Colonic mucosa (tissue), 4 donors: ENCODE measurements around the gene STXBP2. TPM values are rescaled to one million over a fixed set of nuclear protein-coding genes. Genes with fewer than 3 reads are reported as not detected.

Experiments
- DNase-seq: peaks from one replicate; pipeline ENCODE4 v3.0.0-alpha.2; 2020
- H3K27ac ChIP-seq: fragments of 200-600 bp; one replicate; pipeline ENCODE4 v1.8.0; 2021
- H3K27me3 ChIP-seq: fragments of 200-600 bp; one replicate; pipeline ENCODE4 v1.8.0; 2021
- H3K36me3 ChIP-seq: fragments of 200-600 bp; one replicate; pipeline ENCODE4 v1.8.0; 2021
- H3K4me1 ChIP-seq: fragments of 200-600 bp; one replicate; pipeline ENCODE4 v1.8.0; 2021; ENCODE audit warnings: mild to moderate bottlenecking
- H3K4me3 ChIP-seq: fragments of 200-600 bp; one replicate; pipeline ENCODE4 v1.8.0; 2021
- H3K9ac ChIP-seq, 2 donors: one replicate each; pipeline ENCODE4 v1.7.0; 2013; ENCODE audit warnings: control low read depth in 2 of 2, low read depth in 2 of 2, low read length in 2 of 2
- H3K9me3 ChIP-seq: fragments of 200-600 bp; one replicate; pipeline ENCODE4 v1.8.0; 2021
- intact Hi-C: fragments of 100-400 bp; cut with DNase I; formaldehyde crosslinking; loops from one replicate; pipeline ENCODE4 v1.14.1; 2022
- total RNA-seq, 2 donors: library from RNA; stranded (reverse); fragmentation: NEBNext Ultra II Directional in 1 of 2; extraction: Animal tissue kit (Norgen Biotek cat#: 25700) in 1 of 2; gene quantifications; one replicate each; pipeline ENCODE4 v1.2.1, GENCODE V29; 2021
- TF ChIP-seq, protein P1 (sequence below): fragments of 200-600 bp; IDR thresholded peaks from one replicate; pipeline ENCODE4 v1.8.0; 2022; ENCODE audit warnings: antibody characterized with exemption, mild to moderate bottlenecking
- donor health status: healthy.
- donor health status: DM: no; HTN: no; CAD: no.
- donor health status: DM: no; HTN: no; CAD: no.

The STXBP2 gene
- total RNA-seq, 2 donors from 2014 or later: 166 to 212 TPM

DNA sequence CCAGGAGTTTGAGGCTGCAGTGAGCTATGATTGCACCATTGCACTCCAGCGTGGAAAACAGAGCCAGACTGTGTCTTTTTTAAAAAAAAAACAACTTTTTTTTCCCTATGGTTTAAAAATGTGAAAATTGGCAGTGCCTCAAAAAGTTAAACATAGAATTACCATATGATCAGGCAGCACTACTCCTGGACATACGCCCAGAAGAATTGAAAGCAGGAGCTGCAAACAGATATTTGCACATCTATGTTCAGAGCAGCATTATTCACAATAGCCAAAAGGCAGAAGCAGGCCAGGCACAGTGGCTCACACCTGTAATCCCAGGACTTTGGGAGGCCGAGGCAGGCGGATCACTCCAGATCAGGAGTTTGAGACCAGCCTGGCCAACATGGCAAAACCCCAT lies 28.2 kb downstream of the STXBP2 start:
- intact Hi-C loops: no loop called here
- no peak overlapping the region for H3K4me3 ChIP-seq
- no peaks in the 10 kb centered on the region for H3K4me1 ChIP-seq
- H3K27me3 ChIP-seq: no peaks in the 10 kb centered on the region
- TF ChIP-seq, protein P1, sequence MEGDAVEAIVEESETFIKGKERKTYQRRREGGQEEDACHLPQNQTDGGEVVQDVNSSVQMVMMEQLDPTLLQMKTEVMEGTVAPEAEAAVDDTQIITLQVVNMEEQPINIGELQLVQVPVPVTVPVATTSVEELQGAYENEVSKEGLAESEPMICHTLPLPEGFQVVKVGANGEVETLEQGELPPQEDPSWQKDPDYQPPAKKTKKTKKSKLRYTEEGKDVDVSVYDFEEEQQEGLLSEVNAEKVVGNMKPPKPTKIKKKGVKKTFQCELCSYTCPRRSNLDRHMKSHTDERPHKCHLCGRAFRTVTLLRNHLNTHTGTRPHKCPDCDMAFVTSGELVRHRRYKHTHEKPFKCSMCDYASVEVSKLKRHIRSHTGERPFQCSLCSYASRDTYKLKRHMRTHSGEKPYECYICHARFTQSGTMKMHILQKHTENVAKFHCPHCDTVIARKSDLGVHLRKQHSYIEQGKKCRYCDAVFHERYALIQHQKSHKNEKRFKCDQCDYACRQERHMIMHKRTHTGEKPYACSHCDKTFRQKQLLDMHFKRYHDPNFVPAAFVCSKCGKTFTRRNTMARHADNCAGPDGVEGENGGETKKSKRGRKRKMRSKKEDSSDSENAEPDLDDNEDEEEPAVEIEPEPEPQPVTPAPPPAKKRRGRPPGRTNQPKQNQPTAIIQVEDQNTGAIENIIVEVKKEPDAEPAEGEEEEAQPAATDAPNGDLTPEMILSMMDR: no peak
- no peak for DNase-seq
- H3K36me3 ChIP-seq: no peaks in the 10 kb centered on the region
- H3K9me3 ChIP-seq: no peaks in the 10 kb centered on the region
- H3K9ac ChIP-seq: no peak overlapping the region
- no peak overlapping the region for H3K27ac ChIP-seq

DNA sequence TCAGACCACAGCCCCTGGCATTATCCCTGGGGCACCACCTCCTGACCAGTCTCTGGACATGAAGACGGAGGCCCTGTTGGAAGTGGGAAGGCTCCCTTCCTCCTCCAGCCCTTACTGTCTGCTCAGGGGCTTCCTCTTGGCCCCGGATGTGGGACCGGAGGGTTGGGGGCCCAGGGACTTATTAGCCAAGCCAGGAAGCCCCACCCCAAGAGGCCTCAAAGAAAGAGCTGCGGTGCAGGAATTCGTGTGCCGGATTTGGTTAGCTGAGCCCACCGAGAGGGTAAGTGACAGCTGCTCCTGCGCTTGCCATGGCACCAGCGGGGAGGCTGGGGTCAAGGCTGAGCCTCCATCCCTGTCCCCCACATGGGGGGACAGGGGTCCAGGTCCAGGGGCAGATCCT lies 31.9 kb downstream of the STXBP2 start, which contains the start of gene RETN:
RETN (plus strand) TSS at position 208 of the 400 bp plus-strand sequence. CDS start 278 bp downstream, outside the sequence.
- Histone ChIP-seq H3K9ac (no peak within 1 kb of the TSS), H3K9me3 (no peaks in the 10 kb centered on the region), H3K4me1 (no peaks in the 10 kb centered on the region), H3K36me3 (no peaks in the 10 kb centered on the region), H3K27me3 (peaks cover 3% of the 10 kb centered on the region), H3K4me3 (no peak within 1 kb of the TSS), H3K27ac (no peak within 1 kb of the TSS)
- no peak for DNase-seq
- intact Hi-C loops: no loop called here
- TF ChIP-seq, protein P1: no peak

DNA sequence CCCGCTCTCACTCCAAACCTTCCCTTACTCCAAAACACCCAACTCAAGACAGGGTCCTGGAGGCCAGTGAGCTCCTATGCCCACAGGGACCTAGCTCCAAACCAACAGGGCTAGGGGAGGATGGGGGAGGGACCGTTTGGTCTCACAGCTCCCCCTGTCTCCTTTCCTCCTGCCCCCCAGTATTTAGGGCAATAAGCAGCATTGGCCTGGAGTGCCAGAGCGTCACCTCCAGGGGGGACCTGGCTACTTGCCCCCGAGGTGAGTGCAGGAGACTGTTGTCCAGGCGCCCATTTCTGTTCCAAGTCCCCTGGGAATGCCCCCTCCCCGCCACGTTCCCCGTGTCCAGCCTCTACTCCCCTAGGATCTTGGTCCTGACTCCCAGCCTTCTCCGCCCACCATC lies 32.7 kb downstream of the STXBP2 start:
- Histone ChIP-seq H3K27me3 (peaks cover 3% of the 10 kb centered on the region), H3K4me3 (no peak overlapping the region), H3K4me1 (no peaks in the 10 kb centered on the region), H3K36me3 (no peaks in the 10 kb centered on the region), H3K9ac (no peak overlapping the region), H3K27ac (no peak overlapping the region), H3K9me3 (no peaks in the 10 kb centered on the region)
- intact Hi-C loops: loop anchor here (10.0 kb wide), 1 partner anchor 315 kb away; no protein-coding TSS in a partner anchor
- DNase-seq: no peak
- TF ChIP-seq, protein P1: no peak

DNA sequence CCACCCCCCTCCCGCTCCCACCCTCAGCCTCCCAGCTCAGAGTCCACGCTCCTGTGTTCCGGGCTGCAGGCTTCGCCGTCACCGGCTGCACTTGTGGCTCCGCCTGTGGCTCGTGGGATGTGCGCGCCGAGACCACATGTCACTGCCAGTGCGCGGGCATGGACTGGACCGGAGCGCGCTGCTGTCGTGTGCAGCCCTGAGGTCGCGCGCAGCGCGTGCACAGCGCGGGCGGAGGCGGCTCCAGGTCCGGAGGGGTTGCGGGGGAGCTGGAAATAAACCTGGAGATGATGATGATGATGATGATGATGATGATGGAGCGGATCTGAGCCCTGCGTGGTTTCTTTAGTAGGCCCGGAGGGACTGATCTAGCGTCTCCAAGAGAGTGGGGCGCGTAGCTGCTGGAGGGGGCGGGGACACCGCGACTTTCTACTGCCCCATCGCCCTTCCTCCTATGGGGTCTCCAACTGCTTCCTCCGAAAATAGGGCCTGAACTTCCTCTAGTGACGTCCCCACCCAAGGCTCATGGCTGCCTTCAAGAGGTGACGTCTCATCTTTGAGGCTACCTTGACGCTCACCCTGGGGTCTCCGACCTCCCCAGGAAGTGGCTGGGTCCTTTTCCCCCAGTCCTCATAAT lies 33.4 kb downstream of the STXBP2 start:
- H3K27me3 ChIP-seq: peaks cover 3% of the 10 kb centered on the region
- no peaks in the 10 kb centered on the region for H3K36me3 ChIP-seq
- TF ChIP-seq, protein P1: no peak
- no peak for DNase-seq
- intact Hi-C loops: loop anchor here (10.0 kb wide), 1 partner anchor 315 kb away; no protein-coding TSS in a partner anchor
- H3K27ac ChIP-seq: no peak overlapping the region
- no peak overlapping the region for H3K4me3 ChIP-seq
- no peak overlapping the region for H3K9ac ChIP-seq
- H3K9me3 ChIP-seq: no peaks in the 10 kb centered on the region
- H3K4me1 ChIP-seq: no peaks in the 10 kb centered on the region

DNA sequence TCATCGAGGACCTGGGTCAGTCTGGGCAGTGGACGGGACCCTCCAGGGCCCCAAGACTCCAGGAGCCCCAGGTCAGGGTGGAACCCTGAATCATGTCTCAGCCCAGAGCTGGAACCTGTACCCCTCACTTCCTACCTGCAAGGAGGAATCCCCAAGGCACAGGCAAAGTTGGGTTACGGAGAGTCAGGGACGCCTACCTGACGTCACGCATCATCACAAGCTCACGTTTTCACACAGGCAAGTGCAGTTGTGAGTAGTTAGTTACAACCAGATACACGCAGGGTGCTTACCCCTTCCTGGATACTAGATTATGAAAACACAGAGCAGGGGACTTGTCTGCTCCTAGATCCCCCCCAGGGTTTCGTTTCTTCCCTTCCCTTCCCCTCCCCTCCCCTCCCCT lies 33.9 kb downstream of the STXBP2 start:
- Histone ChIP-seq H3K27ac (no peak overlapping the region), H3K27me3 (peaks cover 3% of the 10 kb centered on the region), H3K4me1 (no peaks in the 10 kb centered on the region), H3K9ac (no peak overlapping the region), H3K36me3 (no peaks in the 10 kb centered on the region), H3K9me3 (no peaks in the 10 kb centered on the region), H3K4me3 (no peak overlapping the region)
- intact Hi-C loops: loop anchor here (10.0 kb wide), 1 partner anchor 316 kb away; no protein-coding TSS in a partner anchor
- no peak for DNase-seq
- TF ChIP-seq, protein P1: no peak
